D721Med (cell line): Measurements from ENCODE around the gene ACR.
"Not testable (repeated sequence)": the region's sequence is repeated elsewhere in the genome, so short reads cannot be mapped to it uniquely, and the experiment has no call there.

Experiments used
- DNase-seq: peaks from one replicate; pipeline ENCODE4 v3.0.0; 2011; ENCODE audit warnings: low spot score; ENCODE audit not compliant: insufficient read length
- FAIRE-seq: peaks from 2 replicates; lab custom pipeline; 2011; peaks lifted over from hg19 to GRCh38; lab: Jason Lieb, UNC
- CTCF ChIP-seq: IDR thresholded peaks from 2 replicates; pipeline ENCODE4 v1.5.1; 2012; ENCODE audit warnings: mild to moderate bottlenecking, control low read depth; ENCODE audit not compliant: insufficient read depth; ENCODE audit errors: missing control alignments

The ACR gene

GRCh38 chr22:50734986-50735738 is 2.8 kb upstream of the ACR start:
- no peak for DNase-seq
- FAIRE-seq: no peak
- no peak for TF ChIP-seq CTCF

- FAIRE-seq (no peak), DNase-seq (no peak)
- no peak for TF ChIP-seq CTCF
Measured at GRCh38 chr22:50735739-50736030, 2.3 kb upstream of the ACR start.

GRCh38 chr22:50738649-50739227 is 734 bp downstream of the ACR start:
- no peak for FAIRE-seq
- TF ChIP-seq CTCF: no peak
- no peak for DNase-seq

- TF ChIP-seq CTCF: no peak
- FAIRE-seq: no peak
Measured at GRCh38 chr22:50739279-50739691, 1.3 kb downstream of the ACR start.

DNA sequence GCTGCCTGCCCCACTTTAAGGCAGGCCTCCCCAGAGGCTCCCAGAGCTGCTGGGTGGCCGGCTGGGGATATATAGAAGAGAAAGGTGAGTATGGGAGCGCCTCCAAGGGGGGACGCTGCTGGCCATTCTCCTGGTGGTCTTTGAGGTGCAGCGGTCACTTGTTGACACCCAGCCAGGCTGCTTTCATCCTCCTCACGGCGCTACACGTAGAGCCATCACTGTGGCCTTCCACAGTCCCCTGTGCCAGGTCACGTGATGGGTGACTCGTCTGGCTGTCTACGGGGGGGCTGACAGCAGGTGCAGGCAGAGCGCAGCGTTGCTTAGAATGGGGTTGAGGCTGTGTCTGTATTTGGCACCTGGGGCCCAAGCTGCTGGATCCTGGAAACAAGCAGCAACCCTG is 1.9 kb downstream of the ACR start:
- DNase-seq: no peak
- no peak for FAIRE-seq
- TF ChIP-seq CTCF: no peak

More at GRCh38 chr22:50739279-50739691, 1.3 kb downstream of the ACR start:
- no peak for DNase-seq

DNA sequence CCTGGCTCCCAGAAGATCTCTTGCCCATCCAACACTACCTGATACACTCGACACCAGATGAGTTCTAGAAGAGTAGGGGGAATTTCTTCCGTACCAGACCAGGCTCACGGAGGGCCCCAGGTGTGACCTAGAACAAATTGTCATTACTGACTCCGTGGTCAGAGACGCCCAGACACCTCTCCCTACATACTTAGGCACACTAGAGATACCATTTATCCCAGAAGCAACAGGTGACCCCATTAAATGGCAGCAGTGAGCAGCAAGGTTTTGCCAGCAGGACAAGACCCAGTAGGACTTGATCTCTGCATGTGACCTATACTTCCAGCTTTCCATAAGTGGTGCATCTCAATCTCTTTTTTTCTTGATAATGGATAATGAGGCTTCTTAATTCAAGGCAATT is 2.7 kb downstream of the ACR start:
- FAIRE-seq, DNase-seq: not testable (repeated sequence)

DNA sequence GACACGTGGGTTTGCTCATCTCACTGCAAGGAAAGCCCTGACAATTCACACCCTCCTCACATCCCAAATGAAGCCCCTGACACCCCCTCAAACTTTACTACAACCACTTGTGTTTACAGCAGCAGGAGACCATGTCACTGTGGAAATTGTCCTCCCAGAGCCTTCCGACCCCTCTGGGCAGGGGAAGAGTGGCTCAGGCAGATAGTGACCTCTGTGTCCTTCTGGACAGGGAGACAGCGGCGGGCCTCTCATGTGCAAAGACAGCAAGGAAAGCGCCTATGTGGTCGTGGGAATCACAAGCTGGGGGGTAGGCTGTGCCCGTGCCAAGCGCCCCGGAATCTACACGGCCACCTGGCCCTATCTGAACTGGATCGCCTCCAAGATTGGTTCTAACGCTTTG is 6.4 kb downstream of the ACR start:
- FAIRE-seq, DNase-seq: not testable (repeated sequence)

- DNase-seq, FAIRE-seq: not testable (repeated sequence)
Measured at GRCh38 chr22:50747521-50747920, 9.5 kb downstream of the ACR start.

- not testable (repeated sequence) for FAIRE-seq, DNase-seq
Measured at GRCh38 chr22:50748630-50749029, 10.6 kb downstream of the ACR start.

DNA sequence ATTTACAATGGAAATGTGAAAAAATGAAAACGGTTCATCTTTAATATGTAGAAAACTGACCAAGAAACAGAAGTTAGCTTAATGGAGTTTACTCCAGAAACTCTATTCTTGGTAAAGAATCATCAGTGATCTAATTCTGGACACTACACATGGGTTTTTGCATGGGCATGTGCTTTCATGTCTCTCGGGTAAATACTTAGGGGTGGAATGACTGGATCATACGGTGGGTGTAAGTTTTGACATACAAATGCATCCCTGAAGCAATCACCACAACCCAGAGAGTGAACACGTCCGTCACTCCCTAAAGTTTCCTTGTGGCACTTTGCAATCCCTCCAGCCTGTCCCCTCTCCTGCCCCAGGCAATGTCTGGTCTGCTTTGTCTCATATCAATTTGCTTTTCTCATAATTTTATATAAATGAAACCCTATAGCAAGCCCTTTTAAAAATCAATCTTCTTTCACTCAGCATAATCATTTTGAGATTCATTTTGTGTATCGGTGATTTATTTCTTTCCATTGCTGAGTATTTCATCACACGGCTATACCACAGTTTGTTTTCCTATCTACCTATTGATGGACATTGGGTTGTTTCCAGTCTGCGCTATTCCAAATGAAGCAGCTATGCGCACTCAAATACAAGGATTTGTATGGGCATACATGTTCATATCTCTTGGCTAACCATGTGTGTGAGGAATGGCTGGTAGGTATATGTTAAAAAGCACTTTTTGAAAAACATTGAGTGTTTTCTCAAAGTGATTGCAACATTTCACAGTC is 11.5 kb downstream of the ACR start:
- DNase-seq, FAIRE-seq: not testable (repeated sequence)

DNA sequence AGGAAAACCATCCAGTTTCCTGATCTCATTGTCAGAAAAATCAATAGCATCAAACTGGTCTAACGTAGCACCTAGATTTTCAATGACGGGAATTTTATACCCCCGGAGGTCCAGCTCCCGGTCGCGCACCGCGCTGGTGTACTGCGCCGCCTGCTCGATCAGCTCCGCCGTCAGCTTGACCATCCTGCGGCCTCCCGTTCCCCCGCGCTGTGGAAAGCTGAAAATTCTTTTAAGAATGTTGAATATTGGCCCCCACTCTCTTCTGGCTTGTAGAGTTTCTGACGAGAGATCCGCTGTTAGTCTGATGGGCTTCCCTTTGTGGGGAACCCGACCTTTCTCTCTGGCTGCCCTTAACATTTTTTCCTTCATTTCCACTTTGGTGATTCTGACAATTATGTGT is 17.2 kb downstream of the ACR start:
- not testable (repeated sequence) for FAIRE-seq, DNase-seq

DNA sequence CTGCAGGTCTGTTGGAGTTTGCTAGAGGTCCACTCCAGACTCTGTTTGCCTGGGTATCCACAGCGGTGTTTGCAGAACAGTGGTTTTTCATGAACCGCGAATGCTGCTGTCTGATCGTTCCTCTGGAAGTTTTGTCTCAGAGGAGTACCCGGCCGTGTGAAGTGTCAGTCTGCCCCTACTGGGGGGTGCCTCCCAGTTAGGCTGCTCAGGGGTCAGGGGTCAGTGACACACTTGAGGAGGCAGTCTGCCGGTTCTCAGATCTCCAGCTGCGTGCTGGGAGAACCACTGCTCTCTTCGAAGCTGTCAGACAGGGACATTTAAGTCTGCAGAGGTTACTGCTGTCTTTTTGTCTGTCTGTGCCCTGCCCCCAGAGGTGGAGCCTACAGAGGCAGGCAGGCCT is 18.4 kb downstream of the ACR start:
- not testable (repeated sequence) for DNase-seq, FAIRE-seq
